ENCODE results near the gene DAZAP1. TPM values are rescaled to one million over a fixed set of nuclear protein-coding genes. Genes with fewer than 3 reads are reported as not detected.

Gene DAZAP1
- total RNA-seq, 5 donors from 2014 or later (not counting 1 experiment from before 2014, with no cell fraction given), result 153 to 170 (median 161) TPM

- Histone ChIP-seq H3K36me3 (ENCODE audit: control insufficient read depth in 2 of 2, extremely low read depth in 1 of 2, insufficient read depth in 1 of 2, low read length in 1 of 2) (peaks cover 16 to 28% of the 10 kb centered on the region in 2 donors), H3K9me3 (no peaks in the 10 kb centered on the region), H3K4me1 (ENCODE audit: control insufficient read depth in 1 of 2, extremely low read depth in 1 of 2, insufficient read depth in 2 of 2, low read length in 2 of 2) (peaks cover 2 to 57% of the 10 kb centered on the region in 2 experiments), H3K27me3 (replicated peaks in 1 of 2; ENCODE audit: control insufficient read depth in 2 of 2, extremely low read depth in 1 of 2, insufficient read depth in 2 of 2, low read length in 1 of 2) (peaks cover 0 to 11% of the 10 kb centered on the region in 2 experiments), H3K27ac (ENCODE audit: low read length) (no peak overlapping the region), H3K4me3 (ENCODE audit: control insufficient read depth in 1 of 2, extremely low read depth in 1 of 2, low read length in 1 of 2) (no peak overlapping the region)
- DNase-seq (no peak), ATAC-seq (replicated peaks in 1 of 4) (no peak)
- Mint-ChIP-seq H3K9me3 (no peaks in the 10 kb centered on the region), H3K27me3 (peaks cover 0 to 5% of the 10 kb centered on the region in 2 donors), H3K27ac (peak overlapping the region in 1 of 2 donors; percentile 16), H3K4me3 (peak overlapping the region in 2 of 3 donors; percentile 97 to 99), H3K36me3 (peaks cover 28% of the 10 kb centered on the region), H3K4me1 (peaks cover 24 to 52% (median 34%) of the 10 kb centered on the region in 3 donors)
- CTCF ChIA-PET, result interaction anchor here in 1 of 2 donors (0.6 kb wide), 1 partner anchor 36 kb away, joined by 3 read pairs; no protein-coding TSS in a partner anchor
- 88% methylated on average over 21 of the region's 25 CpGs for WGBS (ENCODE audit: insufficient coverage)
- POLR2A ChIA-PET, result interaction anchor here in 1 of 2 donors (0.6 kb wide), 2 partner anchors 481 to 979 kb away, joined by 3 read pairs; no protein-coding TSS in a partner anchor
These were observed 34.5 kb downstream of the DAZAP1 start for GRCh38 chr19:1441677-1442438.

GRCh38 chr19:1445185-1445931 is 38.0 kb downstream of the DAZAP1 start:
- peaks cover 2 to 54% of the 10 kb centered on the region in 2 experiments for H3K4me1 ChIP-seq (ENCODE audit: control insufficient read depth in 1 of 2, extremely low read depth in 1 of 2, insufficient read depth in 2 of 2, low read length in 2 of 2)
- DNase-seq (peak; percentile 33 to 85 (median 67)), ATAC-seq (replicated peaks in 1 of 4) (peak; percentile 81 to 93 (median 92))
- CTCF ChIA-PET, result interaction anchor here in 1 of 2 donors (0.7 kb wide), 1 partner anchor 624 kb away, joined by 6 read pairs; no protein-coding TSS in a partner anchor
- peak overlapping the region; percentile 65 to 73 (median 66) for H3K4me3 Mint-ChIP-seq
- H3K4me1 Mint-ChIP-seq, result peaks cover 11 to 45% (median 24%) of the 10 kb centered on the region in 3 donors
- 3% methylated on average over 57 of the region's 70 CpGs for whole genome bisulfite sequencing (ENCODE audit: insufficient coverage)
- POLR2A ChIA-PET, result no interaction called here
- H3K27ac ChIP-seq (ENCODE audit: low read length), result no peak overlapping the region
- H3K4me3 ChIP-seq (ENCODE audit: control insufficient read depth in 1 of 2, extremely low read depth in 1 of 2, low read length in 1 of 2), result peak overlapping the region; percentile 51 to 56
- peaks cover 15 to 19% of the 10 kb centered on the region in 2 donors for H3K36me3 ChIP-seq (ENCODE audit: control insufficient read depth in 2 of 2, extremely low read depth in 1 of 2, insufficient read depth in 1 of 2, low read length in 1 of 2)
- H3K9me3 ChIP-seq, result no peaks in the 10 kb centered on the region
- no peaks in the 10 kb centered on the region for H3K9me3 Mint-ChIP-seq
- H3K27ac Mint-ChIP-seq, result no peak overlapping the region
- peaks cover 2 to 43% of the 10 kb centered on the region in 2 experiments for H3K27me3 ChIP-seq (replicated peaks in 1 of 2; ENCODE audit: control insufficient read depth in 2 of 2, extremely low read depth in 1 of 2, insufficient read depth in 2 of 2, low read length in 1 of 2)
- peaks cover 19% of the 10 kb centered on the region for H3K36me3 Mint-ChIP-seq
- H3K27me3 Mint-ChIP-seq, result peaks cover 17 to 30% of the 10 kb centered on the region in 2 donors

GRCh38 chr19:1445932-1446712 is 38.7 kb downstream of the DAZAP1 start:
- no peak overlapping the region for H3K4me3 ChIP-seq (ENCODE audit: control insufficient read depth in 1 of 2, extremely low read depth in 1 of 2, low read length in 1 of 2)
- no peak for DNase-seq
- Mint-ChIP-seq H3K4me3 (peak overlapping the region in 1 of 3 donors; percentile 50), H3K4me1 (peaks cover 11 to 44% (median 20%) of the 10 kb centered on the region in 3 donors), H3K36me3 (peaks cover 11% of the 10 kb centered on the region), H3K27me3 (peaks cover 25 to 38% of the 10 kb centered on the region in 2 donors), H3K27ac (no peak overlapping the region), H3K9me3 (no peaks in the 10 kb centered on the region)
- 4% methylated on average over 88 of the region's 99 CpGs for WGBS (ENCODE audit: insufficient coverage)
- no peak overlapping the region for H3K27ac ChIP-seq (ENCODE audit: low read length)
- POLR2A ChIA-PET, result no interaction called here
- peaks cover 5 to 50% of the 10 kb centered on the region in 2 experiments for H3K27me3 ChIP-seq (replicated peaks in 1 of 2; ENCODE audit: control insufficient read depth in 2 of 2, extremely low read depth in 1 of 2, insufficient read depth in 2 of 2, low read length in 1 of 2)
- H3K4me1 ChIP-seq (ENCODE audit: control insufficient read depth in 1 of 2, extremely low read depth in 1 of 2, insufficient read depth in 2 of 2, low read length in 2 of 2), result peaks cover 2 to 51% of the 10 kb centered on the region in 2 experiments
- peaks cover 10 to 11% of the 10 kb centered on the region in 2 donors for H3K36me3 ChIP-seq (ENCODE audit: control insufficient read depth in 2 of 2, extremely low read depth in 1 of 2, insufficient read depth in 1 of 2, low read length in 1 of 2)
- no peak for ATAC-seq (replicated peaks in 1 of 4)
- CTCF ChIA-PET, result no interaction called here
- no peaks in the 10 kb centered on the region for H3K9me3 ChIP-seq

GRCh38 chr19:1446713-1447481 is 39.5 kb downstream of the DAZAP1 start:
- Mint-ChIP-seq H3K4me1 (peaks cover 9 to 39% (median 19%) of the 10 kb centered on the region in 3 donors), H3K9me3 (no peaks in the 10 kb centered on the region), H3K36me3 (peaks cover 5% of the 10 kb centered on the region), H3K27me3 (peaks cover 27 to 45% of the 10 kb centered on the region in 2 donors), H3K27ac (no peak overlapping the region), H3K4me3 (peak overlapping the region in 2 of 3 donors; percentile 34 to 50)
- Histone ChIP-seq H3K27ac (ENCODE audit: low read length) (no peak overlapping the region), H3K4me3 (ENCODE audit: control insufficient read depth in 1 of 2, extremely low read depth in 1 of 2, low read length in 1 of 2) (no peak overlapping the region), H3K27me3 (replicated peaks in 1 of 2; ENCODE audit: control insufficient read depth in 2 of 2, extremely low read depth in 1 of 2, insufficient read depth in 2 of 2, low read length in 1 of 2) (peaks cover 5 to 58% of the 10 kb centered on the region in 2 experiments), H3K9me3 (no peaks in the 10 kb centered on the region), H3K4me1 (ENCODE audit: control insufficient read depth in 1 of 2, extremely low read depth in 1 of 2, insufficient read depth in 2 of 2, low read length in 2 of 2) (peaks cover 2 to 50% of the 10 kb centered on the region in 2 experiments), H3K36me3 (ENCODE audit: control insufficient read depth in 2 of 2, extremely low read depth in 1 of 2, insufficient read depth in 1 of 2, low read length in 1 of 2) (peaks cover 3 to 4% of the 10 kb centered on the region in 2 donors)
- ATAC-seq (replicated peaks in 1 of 4) (no peak), DNase-seq (peak in 6 of 35 experiments; percentile 21 to 61 (median 35))
- POLR2A ChIA-PET, result no interaction called here
- WGBS (ENCODE audit: insufficient coverage), result 4% methylated on average over 57 of the region's 63 CpGs
- CTCF ChIA-PET, result no interaction called here

- H3K27ac ChIP-seq (ENCODE audit: low read length), result no peak overlapping the region
- 31% methylated on average over 4 of the region's 4 CpGs for WGBS (ENCODE audit: insufficient coverage)
- H3K9me3 ChIP-seq, result no peaks in the 10 kb centered on the region
- H3K27me3 ChIP-seq (replicated peaks in 1 of 2; ENCODE audit: control insufficient read depth in 2 of 2, extremely low read depth in 1 of 2, insufficient read depth in 2 of 2, low read length in 1 of 2), result peaks cover 8 to 64% of the 10 kb centered on the region in 2 experiments
- no peak overlapping the region for H3K4me3 ChIP-seq (ENCODE audit: control insufficient read depth in 1 of 2, extremely low read depth in 1 of 2, low read length in 1 of 2)
- Mint-ChIP-seq H3K9me3 (no peaks in the 10 kb centered on the region), H3K27ac (peak overlapping the region in 1 of 2 donors; percentile 55), H3K4me1 (peaks cover 7 to 36% (median 18%) of the 10 kb centered on the region in 3 donors), H3K36me3 (peaks cover 3% of the 10 kb centered on the region), H3K27me3 (peaks cover 29 to 46% of the 10 kb centered on the region in 2 donors), H3K4me3 (peak overlapping the region; percentile 28 to 50 (median 34))
- H3K36me3 ChIP-seq (ENCODE audit: control insufficient read depth in 2 of 2, extremely low read depth in 1 of 2, insufficient read depth in 1 of 2, low read length in 1 of 2), result no peaks in the 10 kb centered on the region
- CTCF ChIA-PET, result no interaction called here
- ATAC-seq (replicated peaks in 1 of 4), result no peak
- no peak for DNase-seq
- POLR2A ChIA-PET, result interaction anchor here in 1 of 2 donors (0.5 kb wide), 1 partner anchor 15 kb away, joined by 8 read pairs; no protein-coding TSS in a partner anchor
- H3K4me1 ChIP-seq (ENCODE audit: control insufficient read depth in 1 of 2, extremely low read depth in 1 of 2, insufficient read depth in 2 of 2, low read length in 2 of 2), result peaks cover 2 to 50% of the 10 kb centered on the region in 2 experiments
These were observed 40.1 kb downstream of the DAZAP1 start for GRCh38 chr19:1447504-1447903.

Measured in T-cell (primary cell).